Left kidney (tissue), 2 donors: ENCODE results near the gene MAN1B1. TPM values are rescaled to one million over a fixed set of nuclear protein-coding genes. Genes with fewer than 3 reads are reported as not detected.

ENCODE experiments used
- DNase-seq: peaks from one replicate; pipeline ENCODE4 v3.0.0-alpha.2; 2013
- polyA plus RNA-seq: library from polyadenylated mRNA; unstranded; fragments of 120-200 nt; gene quantifications from one replicate; pipeline ENCODE4 v1.2.1, GENCODE V29; 2013; ENCODE audit not compliant: insufficient read length

MAN1B1 gene
- polyA plus RNA-seq, 1 donor: 61.4 TPM

- no peak for DNase-seq
Measured at GRCh38 chr9:137067860-137068538, 18.8 kb upstream of the MAN1B1 start.

GRCh38 chr9:137068539-137069507, 18.0 kb upstream of the MAN1B1 start:
- no peak for DNase-seq

DNA sequence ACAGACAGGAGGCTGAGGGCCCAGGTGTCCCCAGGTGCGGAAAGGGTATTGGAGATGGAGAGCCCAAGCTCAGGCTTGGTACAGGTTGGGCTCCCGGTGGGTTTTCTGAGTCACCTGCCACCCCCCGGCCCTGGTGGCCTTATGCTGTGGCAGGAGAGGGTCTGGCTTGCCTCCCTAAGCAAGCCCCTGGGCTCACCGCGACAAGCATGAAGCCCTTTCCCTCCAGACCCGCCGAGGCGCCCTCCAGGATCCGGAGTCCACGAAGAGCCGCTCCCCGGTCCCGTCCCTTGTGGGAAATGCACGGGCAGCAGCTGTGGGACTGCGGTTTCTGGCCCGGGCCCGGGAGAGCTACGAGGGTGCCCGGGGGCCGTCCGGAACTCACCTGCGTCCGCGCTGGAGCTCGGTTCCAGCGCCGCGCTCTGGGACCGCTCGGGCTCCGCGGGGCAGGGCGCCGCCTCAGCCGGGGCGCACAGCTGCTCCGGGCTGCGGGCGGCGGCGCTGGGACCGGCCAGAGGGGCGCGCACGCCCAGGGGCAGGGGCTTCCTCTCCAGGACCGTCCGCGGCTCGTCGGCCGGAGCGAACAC, 17.2 kb upstream of the MAN1B1 start:
- no peak for DNase-seq

DNA sequence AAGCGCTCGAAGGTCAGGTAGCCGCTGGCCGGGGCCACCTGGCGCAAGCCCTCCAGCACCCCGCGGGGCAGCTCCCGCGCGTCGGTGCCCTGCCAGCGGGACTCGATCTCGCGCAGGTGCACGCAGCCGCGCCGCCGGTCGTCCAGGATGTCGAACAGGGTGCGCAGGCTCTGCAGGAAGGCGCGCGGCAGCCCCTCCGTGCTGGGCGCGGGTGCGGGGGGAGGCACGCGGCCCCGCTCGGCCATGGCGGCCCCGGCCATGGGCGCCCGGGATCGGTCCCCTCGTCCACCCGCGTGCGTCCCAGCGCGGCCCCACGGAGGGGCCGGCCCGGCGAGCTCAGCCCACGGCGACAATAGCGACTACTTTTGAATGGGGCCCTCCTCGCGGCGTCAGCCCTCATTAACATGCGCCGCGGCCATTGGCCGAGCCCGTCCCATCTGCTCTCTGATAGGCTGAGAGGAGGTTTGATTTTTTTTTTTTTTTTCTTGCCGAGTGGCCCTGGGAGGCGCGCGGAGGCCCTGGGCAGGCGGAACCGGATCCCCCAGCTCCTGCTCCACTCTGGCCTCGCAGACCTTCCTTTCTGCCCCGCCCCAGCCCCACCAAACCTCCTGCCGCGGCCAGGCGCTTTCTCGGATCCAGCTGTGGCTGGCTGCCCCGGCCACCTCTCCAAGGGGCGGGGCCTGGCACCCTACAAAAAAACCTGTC, 16.4 kb upstream of the MAN1B1 start, which contains the start of gene SAPCD2:
TSS of gene SAPCD2 (minus strand) at position 357 of the 705 bp plus-strand sequence. CDS start at position 260, 97 bp downstream.
- DNase-seq: peak; percentile 84

DNA sequence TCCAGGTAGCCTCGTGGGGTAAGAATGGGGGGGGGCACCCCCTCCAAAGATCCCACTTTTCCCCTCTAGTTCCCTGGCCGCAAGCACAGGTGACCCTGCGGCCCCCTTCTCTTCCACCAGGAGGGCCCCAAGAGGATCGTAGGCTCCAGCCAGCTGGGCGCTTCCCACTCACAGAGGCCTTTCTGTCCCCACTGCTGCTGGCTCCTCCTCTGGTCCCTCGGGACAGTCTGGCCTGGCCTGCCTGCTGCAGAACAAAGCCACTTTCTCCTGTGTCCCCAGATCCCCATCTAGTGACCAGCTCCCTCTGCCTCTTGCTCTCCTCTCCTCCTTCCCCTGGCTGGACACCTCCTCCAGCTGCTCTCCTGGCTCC, 15.9 kb upstream of the MAN1B1 start:
- no peak for DNase-seq

DNA sequence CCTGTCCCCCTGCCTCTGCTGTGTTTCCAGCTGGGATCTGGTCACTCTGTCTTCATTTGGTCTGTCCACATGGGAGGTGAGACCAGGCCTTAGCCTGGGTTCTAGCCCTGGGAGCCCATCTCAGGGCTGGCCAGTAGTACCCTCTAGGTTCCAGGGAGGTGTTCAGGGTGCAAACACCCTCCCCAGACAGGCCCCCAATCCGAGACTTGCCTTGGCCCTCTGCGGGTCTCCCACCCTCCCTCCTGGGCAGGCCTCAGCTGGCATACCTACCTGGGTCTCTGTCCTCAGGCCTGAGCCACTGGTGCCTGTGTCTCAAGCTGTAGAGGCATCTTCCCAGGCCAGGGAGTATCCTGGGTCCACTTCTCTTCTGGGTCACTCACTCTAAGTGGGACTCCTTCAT, 15.5 kb upstream of the MAN1B1 start:
- no peak for DNase-seq

DNA sequence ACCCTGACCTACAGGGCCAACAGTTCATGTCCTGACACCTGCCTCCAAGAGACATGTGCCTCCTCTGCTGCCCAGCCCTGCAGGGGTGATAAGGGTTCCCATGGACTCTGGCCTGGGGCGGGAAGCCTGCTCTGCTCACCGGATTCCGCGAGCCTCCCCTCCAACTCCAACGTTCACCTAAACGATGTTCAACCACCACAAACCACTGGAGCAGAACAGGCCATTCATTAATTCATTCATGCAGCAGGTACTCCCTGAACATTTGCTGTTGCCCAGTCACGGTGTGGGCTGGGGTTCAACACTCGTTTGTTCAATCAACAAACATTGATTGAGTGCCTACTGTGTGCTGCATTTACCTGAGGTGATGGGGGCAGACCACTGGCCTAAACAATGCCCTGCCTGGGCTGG, 12.8 kb upstream of the MAN1B1 start:
- DNase-seq: no peak

DNA sequence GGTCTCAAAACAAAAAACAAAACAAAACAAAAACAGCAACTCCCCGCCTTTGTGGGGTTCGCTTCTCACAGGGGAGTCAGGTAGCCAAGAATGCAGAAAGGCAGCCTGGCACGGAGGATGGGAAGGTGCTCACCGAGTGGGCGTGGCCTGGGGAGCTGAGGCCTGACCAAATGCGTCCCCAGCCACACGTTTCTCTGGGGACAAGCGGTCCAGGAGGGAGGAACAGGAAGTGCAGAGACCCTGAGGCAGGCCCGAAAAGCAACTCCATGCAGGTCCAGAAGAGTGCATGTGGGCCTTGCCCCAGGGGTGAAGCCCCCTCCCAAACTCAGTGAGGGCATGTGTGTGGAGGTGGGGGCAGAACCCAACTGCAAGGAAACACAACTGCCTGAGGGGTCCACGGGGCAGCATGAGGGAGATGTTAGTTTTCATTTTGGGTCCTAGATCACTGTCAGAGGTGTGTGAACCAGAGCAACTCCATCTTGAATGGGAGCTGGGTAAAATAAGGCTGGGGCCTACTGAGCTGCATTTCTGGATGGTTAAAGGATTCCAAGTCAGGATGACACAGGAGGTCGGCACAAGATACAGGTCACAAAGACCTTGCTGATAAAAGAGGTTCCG, 12.0 kb upstream of the MAN1B1 start:
- no peak for DNase-seq

DNA sequence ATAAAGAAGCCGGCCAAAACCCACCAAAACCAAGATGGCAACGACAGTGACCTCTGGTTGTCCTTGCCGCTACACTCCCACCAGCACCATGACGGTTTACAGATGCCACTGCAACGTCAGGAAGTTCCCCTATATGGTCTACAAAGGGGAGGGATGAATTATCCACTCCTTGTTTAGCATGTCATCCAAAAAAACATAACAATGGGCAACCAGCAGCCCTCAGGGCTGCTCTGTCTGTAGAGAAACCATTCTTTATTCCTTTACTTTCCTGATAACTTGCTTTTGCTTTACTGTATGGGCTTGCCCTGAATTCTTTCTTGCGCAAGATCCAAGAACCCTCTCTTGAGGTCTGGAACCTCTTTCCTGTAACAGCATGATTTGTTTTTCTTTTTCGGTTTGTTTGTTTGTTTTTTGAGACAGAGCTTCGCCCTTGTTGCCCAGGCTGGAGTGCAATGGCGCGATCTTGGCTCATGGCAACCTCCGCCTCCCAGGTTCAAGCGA, 11.5 kb upstream of the MAN1B1 start:
- no peak for DNase-seq

GRCh38 chr9:137076636-137077009, 10.2 kb upstream of the MAN1B1 start:
- DNase-seq: no peak

DNA sequence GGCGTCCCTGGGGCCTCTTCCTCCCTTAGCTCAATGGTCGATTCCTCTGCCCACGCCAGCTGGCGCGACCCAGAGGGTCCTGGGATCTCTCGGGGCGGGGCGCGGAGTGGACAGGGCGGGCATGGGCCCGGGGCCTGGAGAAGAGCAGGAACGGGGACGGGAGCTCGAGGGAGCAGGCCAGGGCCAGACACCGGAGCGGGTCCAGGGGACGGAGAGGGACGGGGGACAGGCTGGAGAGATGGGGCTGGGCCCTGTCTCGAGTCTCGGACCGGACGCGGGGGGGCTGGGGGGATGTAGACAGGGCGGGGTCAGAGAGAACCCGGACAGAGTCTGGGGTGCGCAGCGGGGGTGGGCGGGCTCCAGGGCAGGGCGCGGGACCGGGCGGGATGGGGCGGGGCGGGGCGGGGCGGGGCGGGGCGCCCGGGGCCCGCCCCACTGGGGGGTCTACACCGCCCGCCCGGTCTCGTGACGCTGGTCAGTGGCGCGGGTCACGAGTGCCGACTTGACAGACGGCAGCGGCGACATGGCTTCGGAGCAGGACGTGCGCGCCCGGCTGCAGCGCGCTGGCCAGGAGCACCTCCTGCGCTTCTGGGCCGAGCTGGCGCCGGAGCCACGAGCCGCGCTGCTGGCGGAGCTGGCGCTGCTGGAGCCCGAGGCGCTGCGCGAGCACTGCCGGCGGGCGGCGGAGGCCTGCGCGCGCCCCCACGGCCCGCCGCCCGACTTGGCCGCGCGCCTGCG, 9.6 kb upstream of the MAN1B1 start, which contains the start of gene UAP1L1:
TSS of gene UAP1L1 (plus strand) at position 508 of the 738 bp plus-strand sequence. CDS start at position 524, 16 bp downstream.
- DNase-seq: no peak

- DNase-seq: no peak
Measured at GRCh38 chr9:137077758-137078693, 8.8 kb upstream of the MAN1B1 start.

GRCh38 chr9:137078701-137079400, 7.9 kb upstream of the MAN1B1 start:
- no peak for DNase-seq

GRCh38 chr9:137079401-137079787, 7.4 kb upstream of the MAN1B1 start:
- no peak for DNase-seq

- DNase-seq: no peak
Measured at GRCh38 chr9:137080260-137081122, 6.3 kb upstream of the MAN1B1 start.

DNA sequence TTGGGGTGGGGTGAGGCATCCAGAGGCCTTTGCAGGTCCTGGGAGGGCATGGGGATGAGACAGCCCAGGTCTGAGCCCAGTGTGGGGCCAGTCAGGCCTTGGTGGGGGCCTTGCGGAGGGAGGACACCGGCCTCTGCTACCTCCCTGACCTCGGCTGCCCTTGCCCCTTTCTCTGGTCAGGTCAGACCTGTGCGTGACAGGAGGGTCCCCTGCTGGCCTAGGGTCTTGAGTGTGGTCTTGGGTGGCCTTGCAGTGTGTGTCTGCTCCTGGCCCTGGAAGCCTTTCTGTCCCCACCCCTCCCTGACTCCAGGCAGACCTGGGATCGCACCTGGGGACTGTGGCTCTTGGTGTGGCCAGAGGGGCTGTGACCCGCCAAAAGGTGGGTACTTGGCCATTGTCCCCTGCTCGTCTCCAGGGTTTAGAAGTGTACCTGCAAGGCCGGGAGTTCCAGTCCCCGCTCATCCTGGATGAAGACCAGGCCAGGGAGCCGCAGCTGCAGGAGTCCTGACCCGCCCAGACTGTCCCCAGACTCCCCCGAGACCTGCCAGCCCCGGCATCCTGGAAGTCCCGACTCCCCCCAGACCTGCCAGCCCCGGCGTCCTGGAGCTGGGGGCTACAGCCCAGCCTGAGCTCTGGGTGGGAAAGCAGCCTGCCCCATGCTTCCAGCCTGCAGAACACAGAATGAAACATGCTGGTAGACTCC, 4.4 kb upstream of the MAN1B1 start:
- DNase-seq: no peak

DNA sequence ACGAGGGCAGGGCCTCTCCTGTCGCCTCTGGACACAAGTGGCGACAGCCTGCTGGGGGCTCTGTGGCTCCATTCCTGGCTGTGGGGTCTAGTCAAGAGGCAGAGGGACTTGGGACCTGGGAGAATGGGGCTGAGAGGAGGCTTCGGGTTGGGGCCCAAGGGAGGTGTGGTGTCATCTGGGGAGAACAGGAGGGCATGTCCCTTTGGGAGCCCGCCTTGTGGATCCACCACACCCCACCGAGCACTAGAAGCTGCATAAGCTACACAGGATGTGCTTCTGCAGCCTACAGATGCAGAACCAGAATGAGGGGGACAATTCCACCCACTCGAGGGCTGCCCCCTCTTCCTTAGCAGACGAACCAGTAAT, 3.9 kb upstream of the MAN1B1 start:
- no peak for DNase-seq
